HL-60 (cell line): Measurements from ENCODE around the gene SBNO2.

Experiments
- DNase-seq, 2 experiments: peaks; one replicate each; pipeline ENCODE4 v3.0.0-alpha.2; 2010 to 2020; ENCODE audit warnings: low read depth in 1 of 2, low spot score in 1 of 2
- H3K27ac ChIP-seq: fragments of 250-450 bp; sonication (Bioruptor Pico); replicated peaks from 2 replicates; pipeline ENCODE4 v1.5.1; 2020; ENCODE audit warnings: mild to moderate bottlenecking, moderate library complexity
- H3K27me3 ChIP-seq: fragments of 250-450 bp; sonication (Bioruptor Pico); 2 replicates; pipeline ENCODE4 v1.5.1; 2021; ENCODE audit warnings: mild to moderate bottlenecking, moderate library complexity; ENCODE audit not compliant: insufficient read depth, poor library complexity, severe bottlenecking
- H3K4me3 ChIP-seq: replicated peaks from 2 replicates; pipeline ENCODE4 v1.5.1; 2011; ENCODE audit warnings: mild to moderate bottlenecking, control low read depth, low read length; ENCODE audit not compliant: insufficient read depth
- CTCF ChIP-seq: IDR thresholded peaks from one replicate; pipeline ENCODE4 v1.5.1; 2011; ENCODE audit warnings: low read length, control low read depth, inconsistent platforms; ENCODE audit not compliant: insufficient read depth
- GABPA ChIP-seq: IDR thresholded peaks from 2 replicates; pipeline ENCODE4 v1.6.1; 2012; ENCODE audit warnings: low read depth
- POLR2AphosphoS5 ChIP-seq: IDR thresholded peaks from 2 replicates; pipeline ENCODE4 v1.6.1; 2012; ENCODE audit warnings: low read depth
- REST ChIP-seq: IDR thresholded peaks from 2 replicates; pipeline ENCODE4 v1.6.1; 2012; ENCODE audit warnings: low read depth; ENCODE audit not compliant: insufficient replicate concordance
- SPI1 ChIP-seq: IDR thresholded peaks from 2 replicates; pipeline ENCODE4 v1.6.1; 2012; ENCODE audit warnings: low read depth, mild to moderate bottlenecking, borderline replicate concordance

The SBNO2 gene

GRCh38 chr19:1136201-1136600 lies 37.9 kb downstream of the SBNO2 start:
- Histone ChIP-seq H3K27ac (no peak overlapping the region), H3K27me3 (no peaks in the 10 kb centered on the region), H3K4me3 (no peak overlapping the region)
- TF ChIP-seq GABPA, result no peak
- no peak for TF ChIP-seq SPI1
- TF ChIP-seq CTCF, result no peak
- TF ChIP-seq POLR2AphosphoS5, result no peak
- TF ChIP-seq REST, result no peak
- no peak for DNase-seq

GRCh38 chr19:1135454-1135853 lies 38.6 kb downstream of the SBNO2 start:
- DNase-seq, result no peak
- TF ChIP-seq REST (no peak), SPI1 (no peak), GABPA (no peak), POLR2AphosphoS5 (no peak), CTCF (no peak)
- Histone ChIP-seq H3K27me3 (no peaks in the 10 kb centered on the region), H3K27ac (no peak overlapping the region), H3K4me3 (no peak overlapping the region)

GRCh38 chr19:1134431-1134830 lies 39.6 kb downstream of the SBNO2 start:
- Histone ChIP-seq H3K27ac (no peak overlapping the region), H3K4me3 (no peak overlapping the region), H3K27me3 (no peaks in the 10 kb centered on the region)
- no peak for TF ChIP-seq SPI1
- no peak for DNase-seq

GRCh38 chr19:1133471-1133929 lies 40.6 kb downstream of the SBNO2 start:
- TF ChIP-seq REST, result no peak
- TF ChIP-seq CTCF, result no peak
- no peak for TF ChIP-seq SPI1
- no peak for TF ChIP-seq GABPA
- TF ChIP-seq POLR2AphosphoS5, result no peak
- Histone ChIP-seq H3K4me3 (no peak overlapping the region), H3K27ac (peak overlapping the region; percentile 73), H3K27me3 (no peaks in the 10 kb centered on the region)
- peak; percentile 70 to 87 for DNase-seq
